HG02870 (cell line): Measurements from ENCODE around the gene CDK11B.
"Not testable (repeated sequence)": the region's sequence is repeated elsewhere in the genome, so short reads cannot be mapped to it uniquely, and the experiment has no call there.

ENCODE experiments used
- ATAC-seq: cut with Tn5 transposase; IDR thresholded peaks from one replicate; pipeline ENCODE4 v1.9.1; 2021; ENCODE audit warnings: mild to moderate bottlenecking, moderate library complexity; ENCODE audit not compliant: unreplicated experiment

The CDK11B gene

GRCh38 chr1:1662830-1663560 lies 4.2 kb upstream of the CDK11B start:
- not testable (repeated sequence) for ATAC-seq

GRCh38 chr1:1662392-1662791 lies 3.6 kb upstream of the CDK11B start:
- ATAC-seq = not testable (repeated sequence)

- not testable (repeated sequence) for ATAC-seq
These were observed 10.5 kb downstream of the CDK11B start for GRCh38 chr1:1648265-1648664.

GRCh38 chr1:1647567-1648241 lies 11.1 kb downstream of the CDK11B start:
- not testable (repeated sequence) for ATAC-seq

- not testable (repeated sequence) for ATAC-seq
These were observed 12.5 kb downstream of the CDK11B start for GRCh38 chr1:1646326-1646725.

GRCh38 chr1:1640711-1641461 lies 17.9 kb downstream of the CDK11B start:
- not testable (repeated sequence) for ATAC-seq

- not testable (repeated sequence) for ATAC-seq
These were observed 18.7 kb downstream of the CDK11B start for GRCh38 chr1:1640081-1640480.

- ATAC-seq = not testable (repeated sequence)
These were observed 19.4 kb downstream of the CDK11B start for GRCh38 chr1:1639368-1639767.

- ATAC-seq = not testable (repeated sequence)
These were observed 20.3 kb downstream of the CDK11B start for GRCh38 chr1:1638528-1638927.

- not testable (repeated sequence) for ATAC-seq
These were observed 21.3 kb downstream of the CDK11B start for GRCh38 chr1:1637479-1637875.

GRCh38 chr1:1636621-1637478 lies 22.0 kb downstream of the CDK11B start:
- not testable (repeated sequence) for ATAC-seq

GRCh38 chr1:1634613-1635012 lies 24.2 kb downstream of the CDK11B start:
- ATAC-seq = not testable (repeated sequence)

- ATAC-seq = not testable (repeated sequence)
These were observed 25.4 kb downstream of the CDK11B start for GRCh38 chr1:1633409-1633808.

- ATAC-seq = no peak
These were observed 26.9 kb downstream of the CDK11B start, which contains the start of gene MMP23B for GRCh38 chr1:1631782-1632420. TSS of gene MMP23B (plus strand) at chr1:1632173. CDS start at chr1:1632219, 46 bp downstream.

- ATAC-seq = no peak
These were observed 27.6 kb downstream of the CDK11B start for GRCh38 chr1:1630965-1631781.

- ATAC-seq = peak; percentile 69
These were observed 28.4 kb downstream of the CDK11B start for GRCh38 chr1:1630191-1630964.

- no peak for ATAC-seq
These were observed 29.2 kb downstream of the CDK11B start for GRCh38 chr1:1629430-1630190.
